Measurements from ENCODE around the gene PPP1R7. TPM values are rescaled to one million over a fixed set of nuclear protein-coding genes. Genes with fewer than 3 reads are reported as not detected.

The PPP1R7 gene
- total and polyA plus RNA-seq, 8 donors: 61.6 to 80.0 (median 71.3) TPM

- no peak for TF ChIP-seq CTCF (IDR thresholded peaks at IDR 0.05)
- Histone ChIP-seq H3K9me3 (no peaks in the 10 kb centered on the region), H3K27ac (no peak overlapping the region), H3K4me3 (no peak overlapping the region), H3K4me1 (peaks cover 8 to 14% of the 10 kb centered on the region in 2 donors), H3K36me3 (no peaks in the 10 kb centered on the region), H3K27me3 (no peaks in the 10 kb centered on the region)
- no peak for DNase-seq
- intact Hi-C loops (cut with DNase I): no loop called here
- ATAC-seq: no peak
These were observed 44.6 kb upstream of the PPP1R7 start for GRCh38 chr2:241105641-241106040.

GRCh38 chr2:241107031-241107783 lies 43.1 kb upstream of the PPP1R7 start:
- no peaks in the 10 kb centered on the region for H3K27me3 ChIP-seq

GRCh38 chr2:241108271-241109209 lies 41.7 kb upstream of the PPP1R7 start:
- no peaks in the 10 kb centered on the region for H3K9me3 ChIP-seq
- H3K27me3 ChIP-seq: no peaks in the 10 kb centered on the region
- no peak overlapping the region for H3K4me3 ChIP-seq
- peak overlapping the region in 1 of 2 donors; percentile 63 for H3K27ac ChIP-seq
- DNase-seq (no peak), ATAC-seq (no peak)
- H3K4me1 ChIP-seq: no peaks in the 10 kb centered on the region
- TF ChIP-seq CTCF (IDR thresholded peaks at IDR 0.05): no peak
- peaks cover 0 to under 1% of the 10 kb centered on the region in 2 donors for H3K36me3 ChIP-seq
- intact Hi-C loops (cut with DNase I): no loop called here

More at GRCh38 chr2:241107031-241107783, 43.1 kb upstream of the PPP1R7 start:
- Histone ChIP-seq H3K9me3 (no peaks in the 10 kb centered on the region), H3K4me3 (no peak overlapping the region), H3K4me1 (peaks cover 0 to 5% of the 10 kb centered on the region in 2 donors), H3K36me3 (no peaks in the 10 kb centered on the region), H3K27ac (no peak overlapping the region)
- no peak for TF ChIP-seq CTCF (IDR thresholded peaks at IDR 0.05)
- no peak for ATAC-seq
- intact Hi-C loops (cut with DNase I): no loop called here
- no peak for DNase-seq

- H3K4me1 ChIP-seq: no peaks in the 10 kb centered on the region
- no peak for ATAC-seq
- intact Hi-C loops (cut with DNase I): no loop called here
- H3K36me3 ChIP-seq: peaks cover 0 to 6% of the 10 kb centered on the region in 2 donors
- TF ChIP-seq CTCF (IDR thresholded peaks at IDR 0.05): no peak
- no peak overlapping the region for H3K4me3 ChIP-seq
- DNase-seq: no peak
- no peaks in the 10 kb centered on the region for H3K27me3 ChIP-seq
- H3K9me3 ChIP-seq: no peaks in the 10 kb centered on the region
- peak overlapping the region in 1 of 2 donors; percentile 25 for H3K27ac ChIP-seq
These were observed 40.8 kb upstream of the PPP1R7 start for GRCh38 chr2:241109210-241110088.

Measured in left lung (tissue), 10 donors.